A673 (cell line): ENCODE measurements around the gene BTG1. TPM values are rescaled to one million over a fixed set of nuclear protein-coding genes. Genes with fewer than 3 reads are reported as not detected.

ENCODE experiments used
- BruUV-seq: library from RNA; stranded (reverse); fragments of 400-500 nt; replicated peaks from 2 replicates; lab custom pipeline; 2021; lab: Mats Ljungman, UMichigan
- CTCF ChIA-PET: fragments of 300-600 bp; sonication (Branson Sonifier 250); formaldehyde crosslinking; loops from one replicate; lab custom pipeline; 2022; ENCODE audit warnings: antibody characterized with exemption; lab: Charles Lee
- POLR2A ChIA-PET: fragments of 300-600 bp; sonication (Branson Sonifier 250); formaldehyde crosslinking; loops from one replicate; lab custom pipeline; 2022; ENCODE audit warnings: antibody characterized with exemption; ENCODE audit not compliant: low non-redundant PET; lab: Charles Lee
- DNase-seq: peaks from one replicate; pipeline ENCODE4 v3.0.0-alpha.2; 2015; ENCODE audit warnings: low spot score
- H3K27ac ChIP-seq: fragments of 200-600 bp; sonication (generic); 2 replicates; pipeline ENCODE4 v1.5.1; 2016; ENCODE audit warnings: mixed run types, low read depth, mild to moderate bottlenecking, mixed read lengths, antibody characterized with exemption, low read length; ENCODE audit not compliant: poor library complexity, severe bottlenecking
- H3K27me3 ChIP-seq: fragments of 200-600 bp; sonication (generic); replicated peaks from 2 replicates; pipeline ENCODE4 v1.6.1; 2017; ENCODE audit warnings: mixed run types, low read depth, mild to moderate bottlenecking, mixed read lengths, antibody characterized with exemption, low read length; ENCODE audit not compliant: insufficient read depth, poor library complexity
- H3K36me3 ChIP-seq: fragments of 200-600 bp; sonication (generic); 2 replicates; pipeline ENCODE4 v1.6.1; 2016; ENCODE audit warnings: mixed run types, mild to moderate bottlenecking, mixed read lengths, antibody characterized with exemption, low read length; ENCODE audit not compliant: insufficient read depth, poor library complexity, severe bottlenecking
- H3K4me1 ChIP-seq: fragments of 200-600 bp; sonication (generic); 2 replicates; pipeline ENCODE4 v1.6.1; 2017; ENCODE audit warnings: mixed run types, mild to moderate bottlenecking, mixed read lengths, antibody characterized with exemption, low read length; ENCODE audit not compliant: insufficient read depth, poor library complexity, severe bottlenecking
- H3K4me3 ChIP-seq: fragments of 200-600 bp; sonication (generic); 2 replicates; pipeline ENCODE4 v1.5.1; 2016; ENCODE audit warnings: low read depth, mixed run types, mild to moderate bottlenecking, mixed read lengths, low read length; ENCODE audit not compliant: poor library complexity, severe bottlenecking
- H3K9me3 ChIP-seq: fragments of 200-600 bp; sonication (generic); 2 replicates; pipeline ENCODE4 v1.6.1; 2016; ENCODE audit warnings: mixed run types, low read depth, mild to moderate bottlenecking, mixed read lengths, antibody characterized with exemption, low read length; ENCODE audit not compliant: poor library complexity, severe bottlenecking
- CTCF ChIP-seq: fragments of 300-800, 200-600 bp; sonication (generic); conservative IDR thresholded peaks from 2 replicates; pipeline ENCODE4 v1.5.1; 2017; ENCODE audit warnings: low read depth, mild to moderate bottlenecking, antibody characterized with exemption, low read length, moderate library complexity, mixed read lengths
- EZH2 ChIP-seq: fragments of 200-600 bp; sonication (generic); IDR thresholded peaks from 2 replicates; pipeline ENCODE4 v1.6.1; 2017; ENCODE audit warnings: borderline replicate concordance, low read depth, mild to moderate bottlenecking, mixed read lengths, antibody characterized with exemption, low read length; ENCODE audit not compliant: poor library complexity, severe bottlenecking
- intact Hi-C: fragments of 100-400 bp; cut with micrococcal nuclease; formaldehyde crosslinking; loops from one replicate; pipeline ENCODE4 v1.10.0; 2022; ENCODE audit not compliant: unreplicated experiment
- total RNA-seq: library from RNA; stranded (reverse); gene quantifications from 2 replicates; pipeline ENCODE4 v1.2.3, GENCODE V29; 2021

Gene BTG1
- total RNA-seq, 1 experiment from 2014 or later: 18.0 TPM

- ChIA-PET CTCF (no interaction called here), POLR2A (interaction anchor here (0.6 kb wide), 1 partner anchor 158 kb away, joined by 3 read pairs; no protein-coding TSS in a partner anchor)
- intact Hi-C loops: no loop called here
- H3K27ac ChIP-seq: no peak overlapping the region
- H3K27me3 ChIP-seq: no peaks in the 10 kb centered on the region
- no peaks in the 10 kb centered on the region for H3K9me3 ChIP-seq
- H3K4me1 ChIP-seq: no peaks in the 10 kb centered on the region
- DNase-seq: no peak
- no TSS peak for BruUV-seq
- no peak for TF ChIP-seq CTCF
- TF ChIP-seq EZH2: no peak
- no peak overlapping the region for H3K4me3 ChIP-seq
- H3K36me3 ChIP-seq: no peaks in the 10 kb centered on the region
Observed at GRCh38 chr12:92122941-92123779, 22.5 kb downstream of the BTG1 start.

- intact Hi-C loops: no loop called here
- no peaks in the 10 kb centered on the region for H3K36me3 ChIP-seq
- no peaks in the 10 kb centered on the region for H3K9me3 ChIP-seq
- ChIA-PET CTCF (no interaction called here), POLR2A (no interaction called here)
- H3K27ac ChIP-seq: no peak overlapping the region
- DNase-seq: no peak
- no peaks in the 10 kb centered on the region for H3K4me1 ChIP-seq
- H3K27me3 ChIP-seq: no peaks in the 10 kb centered on the region
- no TSS peak for BruUV-seq
- H3K4me3 ChIP-seq: no peak overlapping the region
- TF ChIP-seq EZH2 (no peak), CTCF (no peak)
Observed at GRCh38 chr12:92121826-92122225, 23.8 kb downstream of the BTG1 start.

- Histone ChIP-seq H3K4me3 (no peak overlapping the region), H3K4me1 (no peaks in the 10 kb centered on the region), H3K27ac (no peak overlapping the region), H3K27me3 (no peaks in the 10 kb centered on the region), H3K9me3 (no peaks in the 10 kb centered on the region), H3K36me3 (no peaks in the 10 kb centered on the region)
- TF ChIP-seq EZH2 (no peak), CTCF (no peak)
- intact Hi-C loops: no loop called here
- no TSS peak for BruUV-seq
- POLR2A ChIA-PET: interaction anchor here (0.6 kb wide), 1 partner anchor 24 kb away, joined by 3 read pairs; no protein-coding TSS in a partner anchor
- CTCF ChIA-PET: no interaction called here
- DNase-seq: no peak
Observed at GRCh38 chr12:92118826-92119536, 26.7 kb downstream of the BTG1 start.
